GM19240 (cell line): ENCODE data around the gene NAA40.

Experiments used
- DNase-seq: peaks from one replicate; pipeline ENCODE4 v3.0.0; 2011; ENCODE audit warnings: low spot score; ENCODE audit not compliant: insufficient read length

NAA40 gene

DNA sequence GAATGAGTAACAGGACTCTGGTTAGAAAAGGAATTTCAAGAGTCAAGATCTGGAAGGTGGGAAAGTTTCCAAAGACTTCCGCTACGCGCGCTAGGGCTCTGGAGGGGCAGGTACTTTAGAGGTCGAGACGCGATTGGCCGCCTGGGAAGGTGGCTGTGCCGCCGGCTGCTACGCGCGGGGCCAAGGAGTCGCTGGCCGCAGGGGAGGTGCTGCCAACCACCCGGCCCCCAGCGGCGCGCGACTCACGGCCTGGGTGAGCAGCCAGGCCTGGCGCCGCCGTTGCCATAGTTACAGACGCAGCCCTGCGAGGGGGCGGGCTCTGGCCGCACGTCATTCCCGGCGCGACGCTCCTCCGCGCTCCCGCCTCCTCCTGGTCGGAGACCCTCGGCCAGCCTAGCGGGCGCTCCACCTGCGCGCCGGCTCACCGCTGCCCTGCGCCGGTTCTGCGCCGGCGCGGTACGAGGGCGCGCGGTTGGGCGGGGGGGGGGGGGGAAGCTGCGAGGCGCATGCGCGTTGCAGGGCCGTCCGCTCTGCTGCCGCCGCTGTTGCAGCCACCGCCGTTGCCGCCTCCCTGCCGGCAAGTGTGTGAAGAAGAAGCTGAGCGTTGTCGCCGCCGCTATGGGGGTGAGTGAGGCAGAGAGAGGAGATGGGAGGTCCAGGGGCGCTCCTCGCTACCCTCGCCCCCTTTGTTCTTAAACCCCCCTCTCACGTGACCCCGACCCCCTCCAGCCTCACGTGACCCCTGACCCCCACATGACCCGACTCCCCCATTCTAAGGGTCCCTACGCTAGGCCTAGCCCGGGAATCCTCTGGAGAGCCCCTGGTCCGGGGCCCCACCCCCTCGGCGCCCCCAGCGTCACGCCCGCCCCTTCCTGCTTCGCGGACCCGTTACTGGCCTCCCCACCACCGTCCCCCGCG, at the start of gene NAA40:
TSS of gene NAA40 (plus strand) at position 524 of the 918 bp plus-strand sequence. CDS start at position 619, 95 bp downstream.
- peak; percentile 98 for DNase-seq

DNA sequence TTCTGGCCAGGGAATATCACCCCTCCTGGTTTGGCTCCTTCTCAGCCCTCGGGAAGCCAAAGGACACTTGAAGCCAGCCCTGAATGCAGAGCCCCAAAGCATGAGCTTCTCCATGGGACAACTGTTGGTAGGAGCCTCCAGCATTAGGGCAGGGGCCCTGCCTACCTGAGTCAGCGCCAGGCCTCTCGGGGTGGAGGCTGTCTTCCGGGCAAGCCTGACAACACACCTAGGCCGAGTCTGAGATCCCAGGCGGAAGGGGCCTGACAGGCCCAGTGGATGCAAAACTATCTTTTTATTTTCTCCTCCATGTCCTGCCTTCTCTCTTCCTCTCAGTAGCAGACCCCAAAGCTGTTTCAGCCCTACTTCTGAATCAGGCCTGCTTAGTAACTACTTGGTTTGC, 49.5 kb upstream of the NAA40 start:
- DNase-seq, result no peak

DNA sequence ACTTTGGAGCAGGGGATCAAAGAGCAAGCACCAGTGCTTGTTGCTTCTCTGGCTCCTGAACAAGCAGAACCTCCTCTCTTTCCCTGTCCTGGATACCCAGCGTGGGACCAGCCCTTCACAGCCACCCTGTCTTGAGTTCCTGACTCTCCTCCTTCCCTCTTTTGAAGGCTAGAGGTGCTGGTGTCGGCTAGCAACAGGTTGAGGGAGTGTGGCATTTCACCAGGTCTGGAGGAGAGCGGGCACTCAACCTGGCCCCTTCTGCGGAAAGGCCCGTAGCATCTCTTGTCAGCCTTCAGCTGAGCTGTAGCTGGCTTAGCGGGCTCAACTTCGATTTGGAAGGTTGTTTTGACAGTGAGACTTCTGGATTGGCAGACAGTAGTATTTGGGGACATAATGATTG, 48.4 kb upstream of the NAA40 start:
- DNase-seq, result no peak

DNA sequence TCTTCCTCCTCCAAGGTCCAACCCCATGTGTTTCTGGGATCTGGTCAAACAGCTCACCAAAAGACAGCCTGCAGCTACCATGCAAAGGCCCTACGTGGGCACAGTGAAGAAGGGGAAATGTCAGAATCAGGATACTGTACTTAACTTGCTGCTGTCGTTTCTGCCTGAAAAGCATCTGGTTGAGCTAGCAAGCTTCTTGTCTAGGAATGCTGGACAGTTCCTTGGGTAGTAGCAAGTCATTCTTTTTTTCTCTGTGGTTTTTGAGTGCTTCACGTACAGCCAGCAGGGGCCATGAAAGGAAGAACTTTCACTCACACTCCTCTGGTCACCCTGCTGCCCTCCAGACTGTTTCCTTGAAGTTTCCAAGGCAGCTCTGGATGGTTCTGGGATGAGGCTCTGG, 46.6 kb upstream of the NAA40 start:
- no peak for DNase-seq

GRCh38 chr11:63893355-63893754, 45.4 kb upstream of the NAA40 start:
- DNase-seq, result no peak

- DNase-seq, result no peak
Measured at GRCh38 chr11:63896071-63896470, 42.7 kb upstream of the NAA40 start.

DNA sequence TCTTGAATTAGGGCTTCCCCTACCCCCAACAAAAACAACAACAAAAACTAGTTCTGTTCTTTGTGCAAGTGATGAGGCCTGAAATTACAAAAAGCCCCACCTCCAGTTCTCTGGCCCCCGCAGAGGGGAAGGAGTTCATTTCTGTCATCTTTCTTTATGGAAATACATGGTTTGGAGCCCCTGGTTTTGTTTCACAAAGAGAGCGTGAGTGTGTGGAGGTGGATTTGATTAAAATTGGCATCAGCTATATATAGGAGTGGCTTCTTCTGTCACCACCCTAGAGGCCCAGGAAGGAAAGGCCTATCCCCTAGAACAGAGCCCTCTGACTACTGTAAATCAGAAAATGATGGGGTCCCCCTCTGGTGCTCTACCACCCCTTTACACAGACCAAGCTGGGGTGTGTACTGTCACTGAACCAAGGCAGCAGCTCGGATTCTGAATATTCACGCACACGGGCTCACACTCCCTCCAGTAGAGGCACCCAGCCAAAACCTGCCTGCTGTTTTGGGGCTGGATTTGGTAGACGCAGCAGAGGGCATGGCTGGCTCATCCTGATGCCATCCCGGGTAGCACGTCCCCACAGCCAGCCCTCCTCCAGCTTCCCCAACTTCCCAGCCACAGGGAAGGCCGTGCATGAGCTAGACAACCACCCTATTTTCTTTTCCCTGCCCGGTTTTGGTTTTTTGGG, 41.2 kb upstream of the NAA40 start:
- no peak for DNase-seq

DNA sequence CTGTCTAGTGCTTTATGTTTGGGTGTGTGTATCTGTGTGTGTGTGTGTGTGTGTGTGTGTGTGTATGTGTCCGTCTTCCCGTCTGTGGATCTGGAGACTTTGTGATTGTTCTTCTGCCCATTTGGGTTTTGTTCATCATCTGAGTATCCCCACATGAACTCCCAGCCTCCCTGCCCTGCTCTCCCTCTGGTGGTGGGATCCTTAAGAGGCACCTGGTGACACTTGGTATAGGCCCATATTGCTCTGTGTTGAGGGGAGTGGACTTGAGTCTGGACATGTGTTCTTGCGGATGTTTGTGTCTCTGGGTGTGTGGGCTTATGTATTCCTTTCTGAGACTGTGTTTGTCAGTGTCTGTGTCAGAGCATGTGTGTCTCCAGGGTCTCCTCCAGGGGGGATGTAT, 37.1 kb upstream of the NAA40 start:
- DNase-seq, result no peak

GRCh38 chr11:63903884-63904283, 34.9 kb upstream of the NAA40 start:
- no peak for DNase-seq

GRCh38 chr11:63904743-63905142, 34.1 kb upstream of the NAA40 start:
- no peak for DNase-seq

GRCh38 chr11:63905179-63905578, 33.6 kb upstream of the NAA40 start:
- no peak for DNase-seq

DNA sequence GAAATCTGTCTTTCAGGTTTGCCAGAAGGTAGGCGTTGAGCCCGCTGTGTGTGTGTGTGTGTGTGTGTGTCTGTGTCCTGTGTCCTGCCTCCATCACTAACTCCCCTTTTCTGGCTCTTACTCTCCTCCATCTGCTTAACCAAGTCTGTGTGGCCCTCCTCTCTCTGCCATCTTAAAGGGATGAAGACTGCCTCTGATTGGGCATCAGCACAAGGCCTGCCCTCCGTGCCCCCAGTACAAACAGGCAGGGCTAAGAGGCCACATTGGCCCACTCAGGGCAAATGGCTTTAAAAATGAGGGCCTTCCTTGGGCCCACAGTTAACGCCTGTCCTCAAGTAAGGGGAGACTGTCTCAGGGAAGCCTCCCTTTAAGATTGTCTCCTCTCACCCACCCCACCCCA, 32.7 kb upstream of the NAA40 start:
- no peak for DNase-seq

DNA sequence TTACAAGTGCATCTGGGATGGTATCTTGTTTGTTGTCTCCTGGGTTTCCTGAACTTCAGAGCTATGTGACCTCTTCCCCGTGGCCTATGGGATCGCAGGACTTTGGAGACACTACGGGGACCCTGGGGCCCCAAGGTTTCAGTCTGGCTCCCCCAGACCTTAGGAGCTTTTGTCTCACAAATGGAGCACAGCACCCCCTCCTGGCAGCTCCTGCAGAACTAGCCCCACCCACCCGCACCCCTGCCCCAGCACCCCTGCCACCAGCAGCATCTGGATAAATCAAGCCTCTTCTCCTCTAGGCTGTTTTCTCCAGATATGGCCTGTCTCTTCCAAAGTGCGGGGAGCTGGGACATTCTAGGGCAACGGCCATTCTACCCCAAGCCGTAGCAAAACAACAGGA, 32.2 kb upstream of the NAA40 start:
- DNase-seq, result no peak

DNA sequence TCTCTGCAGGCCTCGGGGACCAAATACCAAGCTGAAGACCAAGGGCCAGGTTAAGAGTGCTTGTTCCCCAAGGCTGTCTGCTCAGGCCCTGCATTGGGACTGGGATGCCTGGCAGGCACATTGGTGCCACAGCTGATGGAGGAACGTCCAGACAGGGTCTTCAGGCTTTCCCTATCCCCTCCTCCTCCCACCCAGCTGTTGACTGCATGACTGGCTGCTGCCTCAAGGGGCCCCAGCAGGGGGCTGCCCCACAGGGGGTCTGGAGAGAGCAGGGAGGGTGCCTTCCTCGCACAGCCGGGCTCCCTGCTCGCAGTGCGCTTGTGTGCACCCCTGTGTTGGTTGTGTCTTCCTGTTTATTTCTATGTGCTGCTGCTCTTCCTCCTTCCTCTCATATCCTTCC, 31.7 kb upstream of the NAA40 start:
- DNase-seq, result no peak

DNA sequence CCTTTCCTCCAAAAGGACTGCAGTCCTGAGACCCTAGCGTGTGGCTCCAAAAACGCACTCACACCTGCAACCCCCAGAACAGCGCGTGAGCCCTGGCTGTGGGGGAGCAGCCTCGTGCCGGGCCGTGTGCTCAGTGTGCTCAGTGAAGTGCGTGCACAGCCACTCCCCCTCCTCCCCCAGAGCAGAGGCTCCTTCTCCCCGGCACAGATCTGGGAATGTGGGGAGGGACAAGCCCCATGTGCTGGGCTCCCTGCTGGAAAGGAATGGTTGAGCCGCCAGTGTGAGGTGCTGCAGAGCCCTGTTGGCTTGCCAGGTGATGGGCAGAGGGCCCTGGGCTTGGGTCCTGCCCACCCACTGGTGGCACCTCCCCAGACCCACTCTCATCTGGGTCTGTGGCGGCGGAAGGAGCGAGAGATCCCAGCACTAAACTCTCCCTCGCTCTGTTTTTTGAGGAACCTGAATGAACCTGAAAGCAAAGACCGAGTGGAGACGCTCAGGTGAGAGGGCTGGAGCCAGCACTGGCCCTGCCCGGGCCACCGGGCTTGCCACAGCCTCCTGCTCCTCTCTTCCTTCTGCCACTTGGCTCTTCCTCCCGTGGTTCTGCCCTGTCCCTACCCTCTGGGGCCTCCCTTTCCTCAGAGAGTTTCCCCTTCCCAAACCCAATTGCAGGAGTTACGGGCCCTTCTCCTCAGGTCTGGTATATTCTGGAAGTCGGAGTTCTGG, 30.8 kb upstream of the NAA40 start:
- no peak for DNase-seq

- DNase-seq, result no peak
Measured at GRCh38 chr11:63908631-63909401, 30.0 kb upstream of the NAA40 start.

- DNase-seq, result no peak
Measured at GRCh38 chr11:63909591-63910506, 29.0 kb upstream of the NAA40 start.

DNA sequence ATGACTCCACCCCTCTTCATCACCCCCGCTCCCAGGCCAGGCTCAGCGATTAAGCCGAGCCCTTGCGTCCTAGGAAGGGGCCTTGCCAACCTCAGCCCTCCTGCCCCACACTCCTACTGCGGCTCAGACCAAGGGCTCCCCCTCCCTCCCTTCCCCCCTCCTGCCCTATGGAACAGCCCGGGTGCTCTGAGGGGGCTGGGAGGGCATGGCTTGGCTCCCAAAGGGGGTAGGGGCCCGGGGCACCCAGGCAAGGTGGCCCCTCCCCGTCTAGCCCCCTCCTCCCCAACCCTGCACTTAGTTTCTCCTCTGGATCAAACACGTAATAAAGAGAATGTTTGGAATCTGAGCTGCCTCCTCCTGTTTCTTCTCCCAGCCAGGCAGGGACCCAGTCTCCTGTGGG, 28.1 kb upstream of the NAA40 start:
- DNase-seq, result no peak

DNA sequence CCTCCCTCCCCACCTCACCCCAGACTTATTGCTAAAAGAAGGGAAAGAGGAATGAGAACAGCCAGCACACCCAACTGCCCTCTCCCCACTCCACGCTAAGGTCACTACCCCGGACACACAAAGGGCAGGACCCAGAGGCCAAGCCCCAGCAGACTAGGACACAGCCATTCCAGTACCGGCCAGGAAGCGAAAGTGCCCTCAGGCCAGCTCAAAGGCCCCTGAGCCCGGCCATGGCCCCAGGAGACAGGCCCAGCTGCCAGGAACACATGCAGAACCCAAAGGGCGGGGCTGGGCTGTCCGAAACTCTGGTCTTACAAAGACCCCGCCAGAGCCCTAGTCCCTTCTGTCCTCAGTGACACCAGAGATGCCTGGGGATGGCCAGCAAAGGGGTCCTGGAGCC, 27.4 kb upstream of the NAA40 start:
- DNase-seq, result no peak

DNA sequence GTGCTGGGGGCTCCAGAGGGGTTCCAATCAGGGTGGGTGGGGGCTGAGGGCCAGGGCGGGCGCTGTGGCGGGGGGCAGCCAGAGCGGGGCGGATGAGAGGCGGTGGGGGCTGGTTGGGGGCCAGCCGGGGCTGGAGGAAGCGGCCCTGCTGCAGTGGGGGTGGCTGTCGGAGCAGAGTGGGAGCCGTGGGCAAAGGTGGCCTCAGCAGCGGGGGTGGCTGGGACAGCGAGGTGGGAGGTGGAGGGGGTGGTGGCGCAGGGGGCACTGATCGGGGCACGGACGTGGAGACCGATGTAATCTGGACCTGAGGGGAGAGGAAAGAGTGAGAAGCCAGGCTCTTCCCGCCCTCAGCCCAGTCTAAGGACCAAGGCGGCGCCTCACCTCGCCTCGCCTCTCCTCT, 26.9 kb upstream of the NAA40 start:
- DNase-seq, result no peak
